GM19025 (cell line): Measurements from ENCODE around the gene THEM5.
"Not testable (repeated sequence)": the region's sequence is repeated elsewhere in the genome, so short reads cannot be mapped to it uniquely, and the experiment has no call there.

Source experiments
- ATAC-seq: cut with Tn5 transposase; IDR thresholded peaks from one replicate; pipeline ENCODE4 v1.9.1; 2021; ENCODE audit warnings: mild to moderate bottlenecking, low read depth, moderate library complexity; ENCODE audit not compliant: unreplicated experiment

Gene THEM5

GRCh38 chr1:151868486-151868885 is 15.0 kb upstream of the THEM5 start:
- ATAC-seq, result no peak

GRCh38 chr1:151867765-151868411 is 14.4 kb upstream of the THEM5 start:
- no peak for ATAC-seq

GRCh38 chr1:151867321-151867720 is 13.8 kb upstream of the THEM5 start:
- ATAC-seq, result no peak

GRCh38 chr1:151864411-151864810 is 10.9 kb upstream of the THEM5 start:
- no peak for ATAC-seq

GRCh38 chr1:151862604-151863003 is 9.1 kb upstream of the THEM5 start:
- no peak for ATAC-seq

GRCh38 chr1:151860504-151861187 is 7.1 kb upstream of the THEM5 start:
- no peak for ATAC-seq

GRCh38 chr1:151859891-151860293 is 6.4 kb upstream of the THEM5 start:
- no peak for ATAC-seq

GRCh38 chr1:151858886-151859665 is 5.6 kb upstream of the THEM5 start:
- ATAC-seq, result no peak

GRCh38 chr1:151858030-151858746 is 4.7 kb upstream of the THEM5 start:
- ATAC-seq, result no peak

GRCh38 chr1:151855933-151856332 is 2.4 kb upstream of the THEM5 start:
- ATAC-seq, result no peak

- not testable (repeated sequence) for ATAC-seq
Measured at GRCh38 chr1:151855516-151855915, 2.0 kb upstream of the THEM5 start.

GRCh38 chr1:151854658-151855057 is 1.1 kb upstream of the THEM5 start:
- ATAC-seq, result no peak

GRCh38 chr1:151852733-151853132 is 779 bp downstream of the THEM5 start:
- no peak for ATAC-seq

- ATAC-seq, result no peak
Measured at GRCh38 chr1:151851886-151852285, 1.6 kb downstream of the THEM5 start.

GRCh38 chr1:151849871-151850270 is 3.6 kb downstream of the THEM5 start:
- no peak for ATAC-seq

GRCh38 chr1:151849126-151849525 is 4.4 kb downstream of the THEM5 start:
- no peak for ATAC-seq

- no peak for ATAC-seq
Measured at GRCh38 chr1:151847867-151848596, 5.5 kb downstream of the THEM5 start.

- ATAC-seq, result no peak
Measured at GRCh38 chr1:151846686-151847237, 6.8 kb downstream of the THEM5 start.

- no peak for ATAC-seq
Measured at GRCh38 chr1:151846062-151846568, 7.4 kb downstream of the THEM5 start.

GRCh38 chr1:151843398-151843797 is 10.1 kb downstream of the THEM5 start:
- ATAC-seq, result no peak
